ENCODE data around the gene TCERG1L.
"Not testable (repeated sequence)": the region's sequence is repeated elsewhere in the genome, so short reads cannot be mapped to it uniquely, and the experiment has no call there.

The TCERG1L gene

GRCh38 chr10:131159771-131160170, 151.8 kb downstream of the TCERG1L start:
- FAIRE-seq = no peak

GRCh38 chr10:131158695-131159094, 152.8 kb downstream of the TCERG1L start:
- no peak for FAIRE-seq

GRCh38 chr10:131157899-131158298, 153.6 kb downstream of the TCERG1L start:
- FAIRE-seq = no peak

GRCh38 chr10:131155876-131156230, 155.7 kb downstream of the TCERG1L start:
- no peak for FAIRE-seq

- FAIRE-seq = no peak
Measured at GRCh38 chr10:131155218-131155875, 156.2 kb downstream of the TCERG1L start.

- FAIRE-seq = no peak
Measured at GRCh38 chr10:131154306-131155025, 157.1 kb downstream of the TCERG1L start.

- FAIRE-seq = not testable (repeated sequence)
Measured at GRCh38 chr10:131152456-131152855, 159.1 kb downstream of the TCERG1L start.

GRCh38 chr10:131150126-131150525, 161.4 kb downstream of the TCERG1L start:
- FAIRE-seq = no peak

GRCh38 chr10:131149586-131149985, 161.9 kb downstream of the TCERG1L start:
- no peak for FAIRE-seq

- FAIRE-seq = no peak
Measured at GRCh38 chr10:131149111-131149510, 162.4 kb downstream of the TCERG1L start.

GRCh38 chr10:131148270-131148669, 163.3 kb downstream of the TCERG1L start:
- no peak for FAIRE-seq

- FAIRE-seq = no peak
Measured at GRCh38 chr10:131147301-131147975, 164.1 kb downstream of the TCERG1L start.

GRCh38 chr10:131146790-131147189, 164.7 kb downstream of the TCERG1L start:
- FAIRE-seq = no peak

GRCh38 chr10:131145756-131146155, 165.8 kb downstream of the TCERG1L start:
- no peak for FAIRE-seq

GRCh38 chr10:131144711-131145375, 166.7 kb downstream of the TCERG1L start:
- FAIRE-seq = no peak

GRCh38 chr10:131144196-131144595, 167.3 kb downstream of the TCERG1L start:
- no peak for FAIRE-seq

- FAIRE-seq = no peak
Measured at GRCh38 chr10:131143425-131144165, 167.9 kb downstream of the TCERG1L start.

- no peak for FAIRE-seq
Measured at GRCh38 chr10:131142517-131143380, 168.8 kb downstream of the TCERG1L start.

GRCh38 chr10:131141645-131142516, 169.6 kb downstream of the TCERG1L start:
- FAIRE-seq = no peak

GRCh38 chr10:131141207-131141606, 170.3 kb downstream of the TCERG1L start:
- no peak for FAIRE-seq

- FAIRE-seq = no peak
Measured at GRCh38 chr10:131140606-131141005, 170.9 kb downstream of the TCERG1L start.

Data from TTC549 (cell line).